HG03175 (cell line): ENCODE measurements around the gene GRIN2A.

Experiments
- ATAC-seq: cut with Tn5 transposase; IDR thresholded peaks from one replicate; pipeline ENCODE4 v1.9.1; 2021; ENCODE audit warnings: mild to moderate bottlenecking, moderate library complexity; ENCODE audit not compliant: unreplicated experiment

The GRIN2A gene

GRCh38 chr16:10088380-10088793, 93.8 kb downstream of the GRIN2A start:
- ATAC-seq, result no peak

DNA sequence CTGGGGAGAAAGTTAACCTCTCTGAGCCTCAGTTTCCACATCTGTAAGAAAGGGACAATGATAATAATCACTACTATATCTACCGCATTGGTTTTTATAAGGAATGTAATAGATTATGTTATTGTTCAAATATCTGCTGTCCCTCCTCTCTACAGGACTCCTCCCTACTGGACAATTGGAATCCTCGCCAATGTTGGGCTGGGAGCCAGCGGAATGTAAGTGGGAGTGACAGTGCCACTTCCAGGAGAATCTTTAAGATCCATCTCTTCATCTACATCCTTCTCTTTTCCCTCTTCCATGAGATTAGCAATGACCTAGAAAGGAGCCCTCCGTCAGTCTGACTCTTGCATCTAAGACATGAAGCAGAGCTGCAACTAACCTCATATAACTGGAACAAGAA, 95.1 kb downstream of the GRIN2A start:
- ATAC-seq, result no peak

- ATAC-seq, result no peak
Observed at GRCh38 chr16:10086620-10087019, 95.6 kb downstream of the GRIN2A start.

- no peak for ATAC-seq
Observed at GRCh38 chr16:10085078-10085798, 97.0 kb downstream of the GRIN2A start.

GRCh38 chr16:10083301-10083700, 98.9 kb downstream of the GRIN2A start:
- ATAC-seq, result no peak

GRCh38 chr16:10081201-10081940, 100.9 kb downstream of the GRIN2A start:
- no peak for ATAC-seq

DNA sequence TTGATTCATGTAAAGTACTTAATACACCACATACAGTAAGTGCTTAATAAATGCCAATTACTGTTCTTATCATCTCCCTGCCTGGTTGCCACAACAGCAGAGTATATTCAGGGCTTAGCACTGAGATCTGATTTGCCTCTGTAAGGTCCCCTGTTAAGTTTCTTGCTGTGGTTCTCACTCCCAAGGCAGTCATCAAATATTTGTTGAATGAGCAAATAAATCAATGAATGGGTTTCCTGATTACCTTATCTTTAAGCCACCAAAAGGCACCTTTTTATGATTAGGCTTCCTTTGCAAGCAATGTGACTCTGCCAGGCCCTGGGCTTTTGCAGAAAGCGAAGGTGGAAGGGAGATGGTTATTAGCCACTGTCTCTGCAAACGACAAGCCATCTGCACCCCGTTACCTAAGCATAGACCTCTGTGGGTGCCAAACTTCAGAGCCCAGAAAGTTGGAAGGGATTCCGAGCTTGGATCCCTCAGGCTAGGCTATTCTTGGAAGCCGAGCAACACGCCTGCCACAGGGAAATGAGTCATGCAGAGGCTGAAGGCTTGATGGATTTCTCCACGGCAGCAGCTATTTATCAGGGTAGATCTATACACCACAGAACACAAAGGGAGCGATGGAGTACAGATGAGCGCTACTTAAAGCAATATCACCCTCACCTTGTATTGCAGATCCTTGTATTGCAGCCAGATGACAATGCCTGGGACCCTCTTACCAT, 102.0 kb downstream of the GRIN2A start:
- no peak for ATAC-seq

DNA sequence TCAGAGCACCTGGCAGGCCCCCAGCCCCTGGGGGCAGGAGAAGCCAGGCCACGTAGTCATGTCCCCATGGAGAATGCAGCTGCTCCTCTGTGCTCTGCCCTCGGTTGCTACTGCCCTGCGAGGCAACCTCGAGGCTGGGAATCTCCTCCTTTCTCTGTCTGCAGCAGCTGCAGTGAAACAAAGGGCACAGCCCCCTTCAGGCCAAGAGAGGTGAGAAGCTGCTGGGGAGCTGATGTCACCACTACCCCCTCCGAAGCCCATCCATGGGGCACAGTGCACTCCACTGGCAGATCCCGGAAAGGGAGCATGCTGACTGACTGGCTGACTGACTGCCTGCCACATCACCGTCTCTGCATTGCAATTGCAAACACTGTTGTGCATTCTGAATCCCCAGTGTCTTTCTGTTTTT, 103.7 kb downstream of the GRIN2A start:
- no peak for ATAC-seq

DNA sequence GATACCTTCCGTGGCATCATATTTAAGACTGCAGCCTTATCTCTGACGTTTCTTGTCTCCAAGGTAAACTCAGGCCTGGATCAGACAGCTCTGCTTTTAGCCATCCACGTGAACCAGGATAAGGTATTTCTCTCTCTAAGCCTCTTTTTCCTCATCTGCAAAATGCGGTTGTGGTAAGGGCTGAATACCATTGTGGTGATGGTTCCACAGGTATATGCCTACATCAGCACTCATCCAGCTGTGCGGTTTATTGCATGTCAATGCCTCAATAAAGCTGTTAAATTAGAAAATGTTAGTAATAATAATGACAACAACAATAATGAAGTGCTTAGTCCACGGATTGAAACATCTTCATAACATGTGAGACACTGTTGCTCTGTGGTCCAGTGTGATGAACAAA, 104.4 kb downstream of the GRIN2A start:
- no peak for ATAC-seq

- ATAC-seq, result no peak
Observed at GRCh38 chr16:10076037-10076436, 106.2 kb downstream of the GRIN2A start.

GRCh38 chr16:10070591-10070990, 111.6 kb downstream of the GRIN2A start:
- ATAC-seq, result no peak

GRCh38 chr16:10069374-10069773, 112.9 kb downstream of the GRIN2A start:
- no peak for ATAC-seq

- no peak for ATAC-seq
Observed at GRCh38 chr16:10067835-10068234, 114.4 kb downstream of the GRIN2A start.

DNA sequence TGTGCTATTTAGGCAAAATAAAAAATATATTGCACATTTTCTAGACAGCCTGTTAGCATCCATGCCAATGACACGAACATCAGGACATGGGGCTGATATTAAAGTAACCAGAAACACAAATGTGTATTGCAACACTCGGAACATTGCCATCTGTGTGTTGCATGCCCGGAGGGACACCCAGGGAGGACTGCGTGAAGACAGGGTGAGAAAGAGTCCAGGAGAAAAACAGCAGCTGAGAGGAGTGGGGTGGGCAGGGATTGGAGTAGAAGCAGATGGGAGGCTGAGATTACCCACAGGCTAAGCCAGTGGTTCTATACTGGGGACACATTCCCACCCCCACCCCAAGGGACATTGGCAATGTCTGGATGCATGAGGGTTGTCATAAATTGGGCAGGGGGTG, 114.8 kb downstream of the GRIN2A start:
- no peak for ATAC-seq

GRCh38 chr16:10065019-10065418, 117.2 kb downstream of the GRIN2A start:
- no peak for ATAC-seq

DNA sequence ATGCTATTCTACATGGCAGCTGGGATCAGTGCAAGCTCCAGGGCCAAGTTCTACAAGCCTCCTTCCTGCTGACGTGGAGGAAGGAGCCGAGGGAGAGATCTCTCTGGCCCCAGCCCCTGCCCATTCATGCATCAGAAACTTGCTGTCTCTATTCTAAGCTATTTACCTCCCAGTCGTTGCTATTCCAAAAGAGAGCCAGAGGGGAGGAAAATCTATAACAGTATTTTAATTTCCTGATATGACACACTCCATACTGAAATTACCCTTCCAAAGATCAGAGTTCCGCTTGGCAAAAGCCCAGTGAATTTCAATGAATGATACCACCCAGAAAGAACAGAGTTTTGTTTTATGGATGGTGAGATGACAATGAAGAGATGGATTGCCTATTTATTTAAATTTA, 133.4 kb downstream of the GRIN2A start:
- no peak for ATAC-seq

DNA sequence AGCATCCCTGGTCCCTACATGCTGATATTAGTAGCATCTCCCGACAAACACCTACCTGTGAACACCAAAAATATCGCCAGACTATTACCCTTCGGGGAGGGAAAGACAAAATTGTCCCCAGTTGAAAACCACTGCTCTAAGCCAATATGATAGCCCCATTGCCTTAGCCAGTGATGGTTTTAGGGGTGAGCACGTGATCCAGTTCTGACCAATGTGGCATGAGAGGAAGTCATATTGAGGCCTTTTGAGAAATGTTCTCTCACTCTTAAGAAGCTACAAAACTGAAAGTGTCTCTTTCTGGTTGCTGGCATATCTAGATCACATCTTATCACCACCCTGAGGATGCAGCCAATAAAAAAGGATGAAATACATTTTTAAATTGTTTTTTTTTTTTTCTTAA, 136.3 kb downstream of the GRIN2A start:
- ATAC-seq, result no peak

DNA sequence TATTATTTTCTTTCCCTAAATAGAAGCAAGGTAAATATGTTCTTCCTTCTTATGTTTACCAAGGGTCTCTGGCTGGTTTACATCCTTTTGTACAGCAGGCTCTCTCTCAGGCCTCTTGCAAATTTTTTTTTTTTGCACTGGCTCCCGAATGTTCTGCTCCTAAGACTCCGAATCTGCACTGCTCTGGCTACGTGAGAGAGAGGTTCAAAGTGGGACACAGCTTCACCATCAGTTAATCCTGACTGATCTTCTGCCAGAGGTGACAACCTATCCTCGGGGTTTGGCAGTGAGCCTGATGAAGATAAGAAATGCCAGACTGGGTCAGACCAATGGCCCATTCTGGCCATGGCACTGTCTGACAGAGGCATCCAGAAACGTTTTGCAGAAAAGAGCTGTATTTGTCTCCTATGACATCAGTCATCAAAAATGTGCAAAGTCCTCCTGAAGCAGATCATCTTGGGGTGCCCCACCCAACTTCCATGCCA, 136.9 kb downstream of the GRIN2A start:
- ATAC-seq, result no peak

GRCh38 chr16:10040136-10041080, 141.8 kb downstream of the GRIN2A start:
- ATAC-seq, result no peak

- ATAC-seq, result no peak
Observed at GRCh38 chr16:10039220-10040096, 142.8 kb downstream of the GRIN2A start.
